Liver (tissue), 9 donors: ENCODE data around the gene TFF2. TPM values are rescaled to one million over a fixed set of nuclear protein-coding genes. Genes with fewer than 3 reads are reported as not detected.
A peak's percentile ranks its signal among the peaks of the same experiment; 100 is the strongest.

Source experiments
- DNase-seq: peaks from one replicate; pipeline ENCODE4 v3.0.0-alpha.2; 2017; ENCODE audit warnings: low spot score
- H3K27ac ChIP-seq, 2 donors: one replicate each; pipeline ENCODE4 v1.7.0; 2013; ENCODE audit warnings: inconsistent platforms in 2 of 2, low read length in 2 of 2, control low read depth in 1 of 2, low read depth in 1 of 2, mild to moderate bottlenecking in 1 of 2
- H3K27me3 ChIP-seq, 4 donors: one replicate each; pipeline versions ENCODE4 v1.6.1 to v1.7.0; 2013; ENCODE audit warnings: low read length in 3 of 4, inconsistent platforms in 1 of 4, mild to moderate bottlenecking in 1 of 4, moderate library complexity in 1 of 4; ENCODE audit not compliant: control insufficient read depth in 4 of 4, insufficient read depth in 4 of 4
- H3K36me3 ChIP-seq, 4 donors: one replicate each; pipeline versions ENCODE4 v1.6.1 to v1.7.0; 2013; ENCODE audit warnings: low read length in 3 of 4, mild to moderate bottlenecking in 3 of 4, low read depth in 1 of 4, moderate library complexity in 1 of 4; ENCODE audit not compliant: control insufficient read depth in 4 of 4, insufficient read depth in 3 of 4
- H3K4me1 ChIP-seq, 4 donors: one replicate each; pipeline versions ENCODE4 v1.6.1 to v1.7.0; 2013; ENCODE audit warnings: low read length in 3 of 4, mild to moderate bottlenecking in 3 of 4, moderate library complexity in 1 of 4; ENCODE audit not compliant: control insufficient read depth in 4 of 4, insufficient read depth in 4 of 4
- H3K4me3 ChIP-seq, 3 donors: one replicate each; pipeline versions ENCODE4 v1.6.1 to v1.7.0; 2013; ENCODE audit warnings: low read length in 3 of 3, control low read depth in 1 of 3, low read depth in 1 of 3, mild to moderate bottlenecking in 1 of 3
- H3K9ac ChIP-seq, 2 donors: one replicate each; pipeline ENCODE4 v1.7.0; 2013; ENCODE audit warnings: low read length in 2 of 2, mild to moderate bottlenecking in 2 of 2, moderate library complexity in 2 of 2, control low read depth in 1 of 2, low read depth in 1 of 2
- H3K9me3 ChIP-seq, 4 donors: one replicate each; pipeline versions ENCODE4 v1.6.1 to v1.7.0; 2013; ENCODE audit warnings: low read length in 3 of 4; ENCODE audit not compliant: control insufficient read depth in 4 of 4
- ATF3 ChIP-seq: IDR thresholded peaks from 2 replicates; pipeline ENCODE4 v1.6.1; 2016; ENCODE audit warnings: antibody characterized with exemption
- EGR1 ChIP-seq, 2 donors: IDR thresholded peaks; 2 replicates each; pipeline ENCODE4 v1.6.1; 2016 to 2018; ENCODE audit warnings: antibody characterized with exemption in 2 of 2, low read depth in 2 of 2
- FOXA1 ChIP-seq: IDR thresholded peaks from 2 replicates; pipeline ENCODE4 v1.6.1; 2016; ENCODE audit warnings: antibody characterized with exemption
- FOXA2 ChIP-seq: IDR thresholded peaks from 2 replicates; pipeline ENCODE4 v1.6.1; 2016; ENCODE audit warnings: antibody characterized with exemption
- GABPA ChIP-seq, 2 donors: IDR thresholded peaks in 1 of 2; conservative IDR thresholded peaks in 1 of 2; 2 replicates each; pipeline ENCODE4 v1.6.1; 2016; ENCODE audit warnings: antibody characterized with exemption in 2 of 2, mild to moderate bottlenecking in 1 of 2, moderate library complexity in 1 of 2
- HNF4A ChIP-seq, 2 donors: conservative IDR thresholded peaks; 2 replicates each; pipeline ENCODE4 v1.6.1; 2016; ENCODE audit warnings: antibody characterized with exemption in 2 of 2, mild to moderate bottlenecking in 2 of 2
- HNF4G ChIP-seq: IDR thresholded peaks from 2 replicates; pipeline ENCODE4 v1.6.1; 2016; ENCODE audit warnings: antibody characterized with exemption
- JUND ChIP-seq, 2 donors: IDR thresholded peaks; 2 replicates each; pipeline ENCODE4 v1.6.1; 2016; ENCODE audit warnings: antibody characterized with exemption in 2 of 2
- NR2F2 ChIP-seq: IDR thresholded peaks from 2 replicates; pipeline ENCODE4 v1.6.1; 2016; ENCODE audit warnings: antibody characterized with exemption
- RAD21 ChIP-seq, 2 donors: IDR thresholded peaks; 2 replicates each; pipeline ENCODE4 v1.6.1; 2016; ENCODE audit warnings: antibody characterized with exemption in 2 of 2, mild to moderate bottlenecking in 2 of 2
- REST ChIP-seq: IDR thresholded peaks from 2 replicates; pipeline ENCODE4 v1.6.1; 2016; ENCODE audit warnings: antibody characterized with exemption, mild to moderate bottlenecking
- RXRA ChIP-seq, 2 donors: IDR thresholded peaks; 2 replicates each; pipeline ENCODE4 v1.6.1; 2017 to 2018; ENCODE audit warnings: antibody characterized with exemption in 2 of 2, mild to moderate bottlenecking in 1 of 2
- SP1 ChIP-seq: IDR thresholded peaks from 2 replicates; pipeline ENCODE4 v1.6.1; 2018; ENCODE audit warnings: antibody characterized with exemption, mild to moderate bottlenecking
- TAF1 ChIP-seq: conservative IDR thresholded peaks from 2 replicates; pipeline ENCODE4 v1.6.1; 2016; ENCODE audit warnings: antibody characterized with exemption, mild to moderate bottlenecking
- YY1 ChIP-seq: IDR thresholded peaks from 2 replicates; pipeline ENCODE4 v1.6.1; 2016; ENCODE audit warnings: antibody characterized with exemption, mild to moderate bottlenecking
- WGBS: extraction: QIAGEN DNeasy Blood & Tissue Kit; methylation state at CpG from one replicate; pipeline ENCODE4 v1.1.7; 2013; 5-methylcytosine and 5-hydroxymethylcytosine counted together
- polyA plus RNA-seq, 2 donors: library from polyadenylated mRNA; stranded (reverse) in 1 of 2; unstranded in 1 of 2; fragments of 200-250 nt in 1 of 2; fragments of >200 nt in 1 of 2; fragmentation: Nextera tagmentation in 1 of 2; extraction: Ambion mirVana in 1 of 2; gene quantifications; one replicate each; pipeline versions ENCODE4 v1.2.1 to v1.2.3, GENCODE V29; 2013 to 2015
- total RNA-seq, 2 donors: library from RNA; depleted of rRNA; stranded (reverse); fragments of >200 nt; gene quantifications; one replicate each; pipeline ENCODE4 v1.2.3, GENCODE V29; 2014
- TF ChIP-seq, protein P1 (sequence below): fragments of 150-350 bp; IDR thresholded peaks from 2 replicates; pipeline ENCODE4 v1.5.1; 2017; ENCODE audit warnings: improper control_type of control experiment, low read depth, low read length; ENCODE audit not compliant: missing input control
- TF ChIP-seq, protein P2 (sequence below): IDR thresholded peaks from 2 replicates; pipeline ENCODE4 v1.6.1; 2016; ENCODE audit warnings: antibody characterized with exemption
- TF ChIP-seq, protein P3 (sequence below): IDR thresholded peaks from 2 replicates; pipeline ENCODE4 v1.6.1; 2016; ENCODE audit warnings: antibody characterized with exemption
- donor health status: healthy.
- donor health status: healthy.
- donor health status: healthy.
- donor health status: healthy.
- donor health status: healthy.

Gene TFF2
- total and polyA plus RNA-seq, 4 donors, result 1.0 TPM; not detected in 3

GRCh38 chr21:42387164-42387563 is 36.4 kb upstream of the TFF2 start:
- Histone ChIP-seq H3K27me3 (peaks cover 0 to under 1% (median 0%) of the 10 kb centered on the region in 4 donors), H3K9ac (no peak overlapping the region), H3K4me3 (no peak overlapping the region), H3K9me3 (peaks cover 0 to 1% (median 0%) of the 10 kb centered on the region in 4 donors), H3K36me3 (no peaks in the 10 kb centered on the region), H3K27ac (no peak overlapping the region), H3K4me1 (peaks cover 0 to 12% (median 10%) of the 10 kb centered on the region in 4 donors)
- TF ChIP-seq EGR1 (IDR thresholded peaks at IDR 0.05; ENCODE audit: low read depth in 2 of 2) (no peak), NR2F2 (no peak), HNF4G (no peak), TAF1 (no peak), REST (no peak), FOXA1 (no peak), YY1 (no peak), SP1 (no peak), GABPA (IDR thresholded peaks at IDR 0.05 in 1 of 2, conservative IDR thresholded peaks at IDR 0.05 in 1 of 2) (no peak)
- TF ChIP-seq, protein P1, sequence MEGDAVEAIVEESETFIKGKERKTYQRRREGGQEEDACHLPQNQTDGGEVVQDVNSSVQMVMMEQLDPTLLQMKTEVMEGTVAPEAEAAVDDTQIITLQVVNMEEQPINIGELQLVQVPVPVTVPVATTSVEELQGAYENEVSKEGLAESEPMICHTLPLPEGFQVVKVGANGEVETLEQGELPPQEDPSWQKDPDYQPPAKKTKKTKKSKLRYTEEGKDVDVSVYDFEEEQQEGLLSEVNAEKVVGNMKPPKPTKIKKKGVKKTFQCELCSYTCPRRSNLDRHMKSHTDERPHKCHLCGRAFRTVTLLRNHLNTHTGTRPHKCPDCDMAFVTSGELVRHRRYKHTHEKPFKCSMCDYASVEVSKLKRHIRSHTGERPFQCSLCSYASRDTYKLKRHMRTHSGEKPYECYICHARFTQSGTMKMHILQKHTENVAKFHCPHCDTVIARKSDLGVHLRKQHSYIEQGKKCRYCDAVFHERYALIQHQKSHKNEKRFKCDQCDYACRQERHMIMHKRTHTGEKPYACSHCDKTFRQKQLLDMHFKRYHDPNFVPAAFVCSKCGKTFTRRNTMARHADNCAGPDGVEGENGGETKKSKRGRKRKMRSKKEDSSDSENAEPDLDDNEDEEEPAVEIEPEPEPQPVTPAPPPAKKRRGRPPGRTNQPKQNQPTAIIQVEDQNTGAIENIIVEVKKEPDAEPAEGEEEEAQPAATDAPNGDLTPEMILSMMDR, result no peak
- no peak for DNase-seq
- 72% methylated on average over 3 of the region's 3 CpGs for WGBS

- Histone ChIP-seq H3K36me3 (no peaks in the 10 kb centered on the region), H3K9ac (no peak overlapping the region), H3K27ac (peak overlapping the region; percentile 38 to 56), H3K9me3 (peaks cover 0 to 5% (median 0%) of the 10 kb centered on the region in 4 donors), H3K27me3 (no peaks in the 10 kb centered on the region), H3K4me1 (peaks cover 0 to 12% (median 10%) of the 10 kb centered on the region in 4 donors), H3K4me3 (no peak overlapping the region)
- WGBS, result 44% methylated on average over 11 of the region's 11 CpGs
- TF ChIP-seq, protein P2, sequence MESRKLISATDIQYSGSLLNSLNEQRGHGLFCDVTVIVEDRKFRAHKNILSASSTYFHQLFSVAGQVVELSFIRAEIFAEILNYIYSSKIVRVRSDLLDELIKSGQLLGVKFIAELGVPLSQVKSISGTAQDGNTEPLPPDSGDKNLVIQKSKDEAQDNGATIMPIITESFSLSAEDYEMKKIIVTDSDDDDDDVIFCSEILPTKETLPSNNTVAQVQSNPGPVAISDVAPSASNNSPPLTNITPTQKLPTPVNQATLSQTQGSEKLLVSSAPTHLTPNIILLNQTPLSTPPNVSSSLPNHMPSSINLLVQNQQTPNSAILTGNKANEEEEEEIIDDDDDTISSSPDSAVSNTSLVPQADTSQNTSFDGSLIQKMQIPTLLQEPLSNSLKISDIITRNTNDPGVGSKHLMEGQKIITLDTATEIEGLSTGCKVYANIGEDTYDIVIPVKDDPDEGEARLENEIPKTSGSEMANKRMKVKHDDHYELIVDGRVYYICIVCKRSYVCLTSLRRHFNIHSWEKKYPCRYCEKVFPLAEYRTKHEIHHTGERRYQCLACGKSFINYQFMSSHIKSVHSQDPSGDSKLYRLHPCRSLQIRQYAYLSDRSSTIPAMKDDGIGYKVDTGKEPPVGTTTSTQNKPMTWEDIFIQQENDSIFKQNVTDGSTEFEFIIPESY, result no peak
- TF ChIP-seq YY1 (peak; percentile 39), RAD21 (IDR thresholded peaks at IDR 0.05) (peak in 1 of 2 donors; percentile 5), RXRA (IDR thresholded peaks at IDR 0.05) (peak; percentile 61 to 66), NR2F2 (no peak), FOXA2 (peak; percentile 41), JUND (IDR thresholded peaks at IDR 0.05) (no peak), EGR1 (IDR thresholded peaks at IDR 0.05; ENCODE audit: low read depth in 2 of 2) (no peak), HNF4G (no peak), FOXA1 (peak; percentile 28), ATF3 (peak; percentile 59), HNF4A (conservative IDR thresholded peaks at IDR 0.05) (peak; percentile 35 to 49), SP1 (peak; percentile 43)
- TF ChIP-seq, protein P1, result no peak
- TF ChIP-seq, protein P3, sequence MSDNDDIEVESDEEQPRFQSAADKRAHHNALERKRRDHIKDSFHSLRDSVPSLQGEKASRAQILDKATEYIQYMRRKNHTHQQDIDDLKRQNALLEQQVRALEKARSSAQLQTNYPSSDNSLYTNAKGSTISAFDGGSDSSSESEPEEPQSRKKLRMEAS, result no peak
- DNase-seq, result no peak
These were observed 35.3 kb upstream of the TFF2 start for GRCh38 chr21:42386034-42386591.
